Measurements from ENCODE around the gene DBF4B. TPM values are rescaled to one million over a fixed set of nuclear protein-coding genes. Genes with fewer than 3 reads are reported as not detected.

Gene DBF4B, protein sequence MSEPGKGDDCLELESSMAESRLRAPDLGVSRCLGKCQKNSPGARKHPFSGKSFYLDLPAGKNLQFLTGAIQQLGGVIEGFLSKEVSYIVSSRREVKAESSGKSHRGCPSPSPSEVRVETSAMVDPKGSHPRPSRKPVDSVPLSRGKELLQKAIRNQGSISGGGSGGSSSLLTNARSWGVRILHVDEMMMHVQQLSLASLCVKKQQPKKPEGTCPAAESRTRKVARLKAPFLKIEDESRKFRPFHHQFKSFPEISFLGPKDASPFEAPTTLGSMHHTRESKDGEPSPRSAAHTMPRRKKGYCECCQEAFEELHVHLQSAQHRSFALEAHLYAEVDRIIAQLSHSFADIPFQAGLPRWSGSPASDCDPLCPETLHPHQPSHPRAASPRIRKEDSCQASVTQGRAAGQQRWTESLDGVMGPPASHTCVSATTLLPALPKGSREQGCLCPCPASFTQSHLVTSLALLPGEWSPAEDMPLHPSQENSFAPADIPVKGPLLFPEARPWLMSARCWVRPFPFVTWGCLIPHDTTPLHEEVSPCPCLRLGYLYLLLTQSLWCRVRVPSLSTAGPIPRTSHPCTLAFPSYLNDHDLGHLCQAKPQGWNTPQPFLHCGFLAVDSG
- total RNA-seq (1 to 10 TPM; 3.5 to 5.2 (median 4.8) TPM), polyA plus RNA-seq (1 to 10 TPM in 2 of 3 donors, under 1 TPM in 1; 0.60 to 7.8 (median 1.2) TPM)

DNA sequence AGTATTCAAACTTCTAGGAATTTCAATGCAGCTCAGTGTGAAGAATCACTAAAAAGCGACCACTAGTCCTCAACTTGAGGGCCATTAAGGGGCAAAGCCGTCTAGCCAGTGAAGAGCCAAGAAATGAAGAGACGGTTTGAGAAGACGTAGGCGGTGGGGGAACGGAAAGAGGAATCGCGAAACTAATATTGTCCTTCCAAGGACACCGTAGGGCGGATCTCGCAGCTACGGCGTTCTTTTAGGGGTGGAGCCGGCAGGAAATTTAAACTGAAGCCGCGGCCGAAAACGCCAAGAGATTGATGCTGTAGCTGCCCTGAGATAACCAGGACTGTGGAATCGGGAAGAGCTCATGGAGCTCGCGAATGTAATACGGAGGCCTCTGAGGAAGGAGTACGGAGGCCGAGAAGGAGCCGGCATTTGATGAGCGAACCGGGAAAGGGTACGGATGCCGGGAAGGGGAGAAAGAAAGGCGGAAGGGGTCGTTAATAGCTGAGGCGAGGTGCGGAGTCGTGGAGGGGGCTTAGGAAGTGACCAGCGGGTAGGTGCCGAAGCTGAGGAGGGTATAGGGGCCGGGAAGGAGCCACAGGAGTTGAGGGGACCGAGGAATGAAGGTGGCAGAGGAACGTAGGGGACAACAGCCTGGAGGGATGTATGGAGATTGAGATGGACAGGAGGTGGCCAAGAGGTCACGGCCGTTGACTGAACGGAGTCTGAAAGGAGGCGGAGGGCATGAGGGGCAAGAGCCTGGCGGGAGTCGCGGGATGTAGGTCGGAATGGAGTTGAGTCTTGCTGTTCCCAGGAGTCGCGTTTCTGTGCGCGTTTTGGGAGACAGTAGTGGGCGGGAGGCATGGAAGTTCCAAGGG is at the start of gene DBF4B:
DBF4B (plus strand) TSS at position 265 of the 863 bp plus-strand sequence; CDS start at position 421, 156 bp downstream.
- Histone ChIP-seq H3K9me3 (no peaks in the 10 kb centered on the region), H3K36me3 (no peaks in the 10 kb centered on the region), H3K4me3 (peak within 1 kb of the TSS; percentile 52 to 73 (median 66)), H3K27me3 (peaks cover 0 to 9% (median 0%) of the 10 kb centered on the region in 3 donors), H3K27ac (peak within 1 kb of the TSS; percentile 73 to 87 (median 80)), H3K4me1 (peaks cover 0 to 20% (median 13%) of the 10 kb centered on the region in 4 donors)
- DNase-seq: peak; percentile 89
- intact Hi-C loops (cut with DNase I): no loop called here
- TF ChIP-seq EP300 (IDR thresholded peaks at IDR 0.05) (peak in 2 of 4 donors; percentile 9 to 37), POLR2AphosphoS5 (IDR thresholded peaks at IDR 0.05) (peak; percentile 54 to 76 (median 61)), POLR2A (IDR thresholded peaks at IDR 0.05) (no peak)
- TF ChIP-seq, protein P1, sequence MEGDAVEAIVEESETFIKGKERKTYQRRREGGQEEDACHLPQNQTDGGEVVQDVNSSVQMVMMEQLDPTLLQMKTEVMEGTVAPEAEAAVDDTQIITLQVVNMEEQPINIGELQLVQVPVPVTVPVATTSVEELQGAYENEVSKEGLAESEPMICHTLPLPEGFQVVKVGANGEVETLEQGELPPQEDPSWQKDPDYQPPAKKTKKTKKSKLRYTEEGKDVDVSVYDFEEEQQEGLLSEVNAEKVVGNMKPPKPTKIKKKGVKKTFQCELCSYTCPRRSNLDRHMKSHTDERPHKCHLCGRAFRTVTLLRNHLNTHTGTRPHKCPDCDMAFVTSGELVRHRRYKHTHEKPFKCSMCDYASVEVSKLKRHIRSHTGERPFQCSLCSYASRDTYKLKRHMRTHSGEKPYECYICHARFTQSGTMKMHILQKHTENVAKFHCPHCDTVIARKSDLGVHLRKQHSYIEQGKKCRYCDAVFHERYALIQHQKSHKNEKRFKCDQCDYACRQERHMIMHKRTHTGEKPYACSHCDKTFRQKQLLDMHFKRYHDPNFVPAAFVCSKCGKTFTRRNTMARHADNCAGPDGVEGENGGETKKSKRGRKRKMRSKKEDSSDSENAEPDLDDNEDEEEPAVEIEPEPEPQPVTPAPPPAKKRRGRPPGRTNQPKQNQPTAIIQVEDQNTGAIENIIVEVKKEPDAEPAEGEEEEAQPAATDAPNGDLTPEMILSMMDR (IDR thresholded peaks at IDR 0.05): no peak
- WGBS, 2 donors: 0 to 1% methylated on average over 52 of the region's 52 CpGs

DNA sequence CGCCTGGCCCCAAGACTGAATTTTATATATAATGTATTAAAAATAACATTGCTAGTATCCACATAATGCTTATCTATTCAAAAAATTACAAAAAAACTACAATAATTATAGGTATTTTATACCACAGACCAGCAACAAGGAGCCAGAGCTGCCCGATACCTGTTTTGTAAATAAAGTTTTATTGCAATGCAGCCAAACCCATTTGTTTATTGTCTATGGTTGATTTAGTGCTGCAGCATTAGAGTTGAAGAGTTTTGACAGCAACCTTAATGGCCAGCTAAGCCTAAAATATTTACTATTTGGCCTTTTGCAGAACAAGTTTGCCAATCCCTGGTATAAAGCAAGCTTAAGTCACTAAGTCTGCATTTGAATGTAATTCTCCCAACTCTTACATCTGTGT is 46.6 kb upstream of the DBF4B start:
- Histone ChIP-seq H3K4me3 (no peak overlapping the region), H3K4me1 (peaks cover 0 to 4% (median 1%) of the 10 kb centered on the region in 4 donors), H3K36me3 (no peaks in the 10 kb centered on the region), H3K27me3 (peaks cover 8 to 15% (median 8%) of the 10 kb centered on the region in 3 donors), H3K27ac (no peak overlapping the region), H3K9me3 (no peaks in the 10 kb centered on the region)
- WGBS, 2 donors: 82 to 89% methylated on average over 2 of the region's 2 CpGs
- intact Hi-C loops (cut with DNase I): no loop called here
- TF ChIP-seq, protein P1 (IDR thresholded peaks at IDR 0.05): no peak
- TF ChIP-seq EP300 (IDR thresholded peaks at IDR 0.05) (no peak), POLR2AphosphoS5 (IDR thresholded peaks at IDR 0.05) (no peak), POLR2A (IDR thresholded peaks at IDR 0.05) (no peak)
- DNase-seq: no peak

DNA sequence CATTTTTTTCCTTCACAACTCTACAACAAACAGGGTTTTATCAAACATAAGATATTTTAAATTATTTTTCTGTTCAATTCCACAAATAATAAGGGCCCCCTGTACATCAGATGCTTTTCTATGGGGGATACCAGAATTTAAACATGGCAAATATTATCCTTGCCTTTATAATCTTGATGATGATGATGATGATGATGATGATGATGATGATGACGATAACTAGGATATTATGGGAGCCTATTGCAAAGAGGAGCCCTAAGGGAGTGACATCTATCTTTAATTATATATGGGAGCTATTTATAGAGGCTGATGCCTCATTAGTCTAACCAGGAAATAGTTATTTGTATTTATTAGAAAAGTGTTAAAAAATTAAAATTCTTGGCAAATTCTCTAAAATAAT is 45.4 kb upstream of the DBF4B start:
- H3K9me3 ChIP-seq: no peaks in the 10 kb centered on the region
- no peak for DNase-seq
- TF ChIP-seq POLR2AphosphoS5 (IDR thresholded peaks at IDR 0.05) (no peak), EP300 (IDR thresholded peaks at IDR 0.05) (no peak), POLR2A (IDR thresholded peaks at IDR 0.05) (no peak)
- TF ChIP-seq, protein P1 (IDR thresholded peaks at IDR 0.05): no peak
- WGBS, 2 donors: 83 to 87% methylated on average over 1 of the region's 1 CpG
- no peaks in the 10 kb centered on the region for H3K36me3 ChIP-seq
- intact Hi-C loops (cut with DNase I): no loop called here
- H3K4me1 ChIP-seq: no peaks in the 10 kb centered on the region
- peaks cover 0 to 4% (median 3%) of the 10 kb centered on the region in 3 donors for H3K27me3 ChIP-seq
- H3K27ac ChIP-seq: no peak overlapping the region
- H3K4me3 ChIP-seq: no peak overlapping the region

DNA sequence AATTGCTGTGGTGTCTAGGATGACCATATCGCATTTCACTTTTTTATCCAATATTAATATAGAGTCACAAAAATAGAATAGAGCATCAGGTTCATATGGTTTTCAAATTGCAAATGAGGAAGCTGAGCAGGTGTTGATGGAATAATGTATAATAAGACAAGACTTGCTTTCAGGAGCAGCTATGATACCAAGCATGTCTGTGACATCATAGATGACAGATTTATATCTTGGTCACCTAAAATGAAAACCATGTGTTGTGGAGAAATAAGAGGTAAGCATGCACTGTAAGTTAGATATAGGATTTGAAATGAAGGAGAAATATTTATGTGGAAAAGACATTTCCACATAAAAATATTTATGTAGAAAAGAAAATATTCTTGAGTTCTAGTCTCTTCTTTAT is 43.6 kb upstream of the DBF4B start:
- Histone ChIP-seq H3K4me1 (no peaks in the 10 kb centered on the region), H3K27me3 (no peaks in the 10 kb centered on the region), H3K4me3 (no peak overlapping the region), H3K27ac (no peak overlapping the region), H3K36me3 (no peaks in the 10 kb centered on the region), H3K9me3 (no peaks in the 10 kb centered on the region)
- DNase-seq: no peak
- 94 to 98% methylated on average over 1 of the region's 1 CpG for WGBS, 2 donors
- intact Hi-C loops (cut with DNase I): no loop called here
- TF ChIP-seq EP300 (IDR thresholded peaks at IDR 0.05): no peak
- TF ChIP-seq POLR2A (IDR thresholded peaks at IDR 0.05): no peak
- TF ChIP-seq POLR2AphosphoS5 (IDR thresholded peaks at IDR 0.05): no peak
- TF ChIP-seq, protein P1 (IDR thresholded peaks at IDR 0.05): no peak

Data from sigmoid colon (tissue), 7 donors.